ENCODE measurements around the gene TMEM255B.
"Not testable (repeated sequence)": the region's sequence is repeated elsewhere in the genome, so short reads cannot be mapped to it uniquely, and the experiment has no call there.

TMEM255B gene

GRCh38 chr13:113750554-113751399 is 8.2 kb upstream of the TMEM255B start:
- no peak for DNase-seq

GRCh38 chr13:113751491-113751890 is 7.5 kb upstream of the TMEM255B start:
- DNase-seq = no peak

GRCh38 chr13:113752211-113752986 is 6.6 kb upstream of the TMEM255B start:
- DNase-seq = not testable (repeated sequence)

GRCh38 chr13:113753171-113753570 is 5.9 kb upstream of the TMEM255B start:
- no peak for DNase-seq

- no peak for DNase-seq
These were observed 4.8 kb upstream of the TMEM255B start for GRCh38 chr13:113754242-113754641.

- no peak for DNase-seq
These were observed 4.3 kb upstream of the TMEM255B start for GRCh38 chr13:113754691-113755090.

- no peak for DNase-seq
These were observed 2.5 kb upstream of the TMEM255B start for GRCh38 chr13:113756441-113757097.

GRCh38 chr13:113759525-113760137 is 605 bp downstream of the TMEM255B start:
- peak; percentile 78 for DNase-seq

GRCh38 chr13:113761136-113761535 is 2.1 kb downstream of the TMEM255B start:
- DNase-seq = no peak

GRCh38 chr13:113762075-113762474 is 3.0 kb downstream of the TMEM255B start:
- DNase-seq = no peak

GRCh38 chr13:113762538-113762937 is 3.5 kb downstream of the TMEM255B start:
- DNase-seq = no peak

GRCh38 chr13:113763254-113763653 is 4.2 kb downstream of the TMEM255B start:
- DNase-seq = no peak

- DNase-seq = no peak
These were observed 5.2 kb downstream of the TMEM255B start for GRCh38 chr13:113763961-113764792.

GRCh38 chr13:113764793-113765563 is 6.0 kb downstream of the TMEM255B start:
- DNase-seq = no peak

GRCh38 chr13:113765564-113765910 is 6.5 kb downstream of the TMEM255B start:
- DNase-seq = no peak

- DNase-seq = no peak
These were observed 7.2 kb downstream of the TMEM255B start for GRCh38 chr13:113766035-113766800.

- DNase-seq = no peak
These were observed 8.3 kb downstream of the TMEM255B start for GRCh38 chr13:113767366-113767765.

GRCh38 chr13:113768018-113768905 is 9.2 kb downstream of the TMEM255B start:
- no peak for DNase-seq

- DNase-seq = no peak
These were observed 10.1 kb downstream of the TMEM255B start for GRCh38 chr13:113769106-113769505.

- DNase-seq = no peak
These were observed 10.9 kb downstream of the TMEM255B start for GRCh38 chr13:113769881-113770280.
